SU-DHL-6 (cell line): Measurements from ENCODE around the gene TUBB3.
"Not testable (repeated sequence)": the region's sequence is repeated elsewhere in the genome, so short reads cannot be mapped to it uniquely, and the experiment has no call there.

ENCODE experiments used
- CTCF ChIP-seq: fragments of 200-600 bp; sonication (generic); IDR thresholded peaks from one replicate; pipeline ENCODE4 v1.5.1; 2017; ENCODE audit warnings: antibody characterized with exemption, mild to moderate bottlenecking, low read length, moderate library complexity; ENCODE audit not compliant: insufficient read depth, poor library complexity, severe bottlenecking
- EZH2phosphoT487 ChIP-seq: fragments of 200-600 bp; sonication (generic), shearing (Covaris generic); conservative IDR thresholded peaks from 2 replicates; pipeline ENCODE4 v1.6.1; 2018; ENCODE audit warnings: mild to moderate bottlenecking, antibody characterized with exemption, low read length, moderate library complexity, mixed read lengths

- TF ChIP-seq CTCF, EZH2phosphoT487: not testable (repeated sequence)
These were observed 10.9 kb downstream of the TUBB3 start for GRCh38 chr16:89934019-89934418.
